SK-N-MC (cell line): Measurements from ENCODE around the gene PTN.

Experiments used
- EZH2 ChIP-seq: fragments of 200-600 bp; sonication (generic); IDR thresholded peaks from one replicate; pipeline ENCODE4 v1.6.1; 2017; ENCODE audit warnings: antibody characterized with exemption
- FOXP2 ChIP-seq: optimal IDR thresholded peaks from 2 replicates; pipeline ENCODE3; 2011; ENCODE audit warnings: mild to moderate bottlenecking, moderate library complexity; ENCODE audit not compliant: insufficient read depth; ENCODE audit errors: extremely low read length, control extremely low read depth
- POLR2AphosphoS5 ChIP-seq: IDR thresholded peaks from 2 replicates; pipeline ENCODE4 v1.6.1; 2012; ENCODE audit warnings: mild to moderate bottlenecking, low read depth, low read length, borderline replicate concordance

DNA sequence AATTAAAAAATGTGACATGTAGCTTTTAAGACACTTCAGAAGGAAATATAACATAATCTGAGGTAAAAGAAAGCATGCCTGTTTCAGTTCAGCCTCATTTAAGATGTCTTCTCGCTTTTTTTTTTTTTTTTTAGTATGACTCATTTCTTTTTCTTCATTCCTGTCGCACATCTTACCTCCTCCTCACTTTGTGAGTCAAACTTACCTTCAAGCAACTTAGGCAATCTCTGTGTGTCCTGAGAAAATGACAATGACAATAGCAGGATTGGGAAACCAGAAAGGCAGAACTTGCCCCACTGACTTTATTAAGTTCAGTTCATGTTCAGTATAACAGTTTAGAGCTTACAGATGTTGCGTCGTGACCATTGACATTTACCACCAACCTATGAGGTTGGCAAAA is 7.7 kb downstream of the PTN start:
- no peak for TF ChIP-seq EZH2
- TF ChIP-seq POLR2AphosphoS5, result no peak
- no peak for TF ChIP-seq FOXP2
